ACHN (cell line): ENCODE data around the gene KCNJ14.

ENCODE experiments used
- DNase-seq: peaks from one replicate; pipeline ENCODE4 v3.0.0-alpha.2; 2015
- in situ Hi-C: cut with HindIII; loops from 2 replicates; pipeline ENCODE4 v1.10.0; 2017; ENCODE audit warnings: low sequenced_read_pairs, low pct_ligation_motif_present, low pct_unique_long_range_greater_than_20kb

KCNJ14 gene

GRCh38 chr19:48466561-48467325 is 11.4 kb downstream of the KCNJ14 start:
- DNase-seq: peak; percentile 38

GRCh38 chr19:48468772-48469288 is 13.5 kb downstream of the KCNJ14 start:
- in situ Hi-C loops: no loop called here
- peak; percentile 99 for DNase-seq

More at GRCh38 chr19:48466561-48467325, 11.4 kb downstream of the KCNJ14 start:
- in situ Hi-C loops: no loop called here

GRCh38 chr19:48469289-48469881 is 14.0 kb downstream of the KCNJ14 start, which contains the start of gene CYTH2:
Gene CYTH2, plus strand, starts transcription at chr19:48469369. Its CDS starts 139 bp downstream, at chr19:48469508.
- in situ Hi-C loops: no loop called here
- peak; percentile 71 for DNase-seq

GRCh38 chr19:48469934-48470680 is 14.7 kb downstream of the KCNJ14 start:
- no peak for DNase-seq
- in situ Hi-C loops: no loop called here

GRCh38 chr19:48470856-48471255 is 15.5 kb downstream of the KCNJ14 start:
- in situ Hi-C loops: no loop called here
- no peak for DNase-seq

GRCh38 chr19:48471836-48472235 is 16.5 kb downstream of the KCNJ14 start:
- DNase-seq: no peak
- in situ Hi-C loops: no loop called here

- in situ Hi-C loops: no loop called here
- DNase-seq: no peak
These were observed 18.0 kb downstream of the KCNJ14 start for GRCh38 chr19:48473161-48473966.

GRCh38 chr19:48474084-48474592 is 18.8 kb downstream of the KCNJ14 start:
- in situ Hi-C loops: no loop called here
- no peak for DNase-seq

- DNase-seq: no peak
- in situ Hi-C loops: no loop called here
These were observed 20.1 kb downstream of the KCNJ14 start for GRCh38 chr19:48475369-48476068.

- DNase-seq: no peak
- in situ Hi-C loops: no loop called here
These were observed 20.8 kb downstream of the KCNJ14 start for GRCh38 chr19:48476176-48476575.

GRCh38 chr19:48477067-48477685 is 21.8 kb downstream of the KCNJ14 start:
- no peak for DNase-seq
- in situ Hi-C loops: no loop called here

- in situ Hi-C loops: no loop called here
- DNase-seq: no peak
These were observed 22.4 kb downstream of the KCNJ14 start for GRCh38 chr19:48477698-48478338.

- in situ Hi-C loops: no loop called here
These were observed 23.2 kb downstream of the KCNJ14 start for GRCh38 chr19:48478339-48479256.

GRCh38 chr19:48479686-48480085 is 24.3 kb downstream of the KCNJ14 start:
- no peak for DNase-seq
- in situ Hi-C loops: no loop called here

More at GRCh38 chr19:48478339-48479256, 23.2 kb downstream of the KCNJ14 start:
- DNase-seq: no peak

GRCh38 chr19:48480183-48480557 is 24.8 kb downstream of the KCNJ14 start:
- DNase-seq: no peak
- in situ Hi-C loops: no loop called here
